HepG2 (cell line): ENCODE data around the gene ARHGEF39. TPM values are rescaled to one million over a fixed set of nuclear protein-coding genes. Genes with fewer than 3 reads are reported as not detected.

Source experiments
- microRNA-seq: library from miRNA; unstranded; fragments of <30 nt; microRNA quantifications from one replicate; pipeline ENCODE4, GENCODE V29; 2020
- polyA plus RNA-seq, 8 experiments: library from polyadenylated mRNA; depleted of rRNA in 3 of 8; stranded (reverse) in 7 of 8; unstranded in 1 of 8; fragments of >200 nt; fragmentation: Illumina TruSeq in 4 of 8; extraction: Trizol in 4 of 8; gene quantifications; 2 replicates each; pipeline versions ENCODE4 v1.2.1 to v1.2.3, GENCODE V29; 2011 to 2016; ENCODE audit warnings: low read depth in 4 of 8, missing spikeins in 1 of 8, mixed read lengths in 1 of 8; ENCODE audit not compliant: insufficient read depth in 1 of 8
- small RNA-seq, 3 experiments: library from RNA; depleted of rRNA; stranded (forward); fragments of <200 nt; gene quantifications; one replicate each; pipeline ENCODE3, GENCODE V24; 2012; ENCODE audit warnings: low read depth in 2 of 3, low replicate concordance in 1 of 3; ENCODE audit not compliant: insufficient read length in 3 of 3, insufficient read depth in 2 of 3
- total RNA-seq, 5 experiments: library from RNA; depleted of rRNA; stranded (reverse); fragments of >200 nt; fragmentation: Illumina TruSeq; extraction: Trizol; gene quantifications; 2 replicates each; pipeline ENCODE4 v1.2.3, GENCODE V29; 2016; ENCODE audit warnings: low read depth in 1 of 5

The ARHGEF39 gene
- total and polyA plus RNA-seq, 2 of the 13 experiments (the other 11 are each of a cell fraction or from before 2014, with no cell fraction given): 11.2 to 12.3 TPM

Small RNAs within 50 kb of the gene (microRNA-seq; reads per million reads assigned to microRNA genes)
- gene MIR6852: not detected

Small RNAs within 50 kb of the gene (small RNA-seq; reads per million reads assigned to genes)
- gene RMRP (0 reads per million in 3 experiments), gene RN7SL22P (0 reads per million in 3 experiments)

Other genes with a start within 250 kb of the ARHGEF39 start
- 2.3 and 3.3 TPM in 2 replicates for gene RUSC2, start 175.1 kb downstream of the ARHGEF39 start, total RNA-seq (2016; rRNA removed; fragmentation: Illumina TruSeq; extraction: Trizol)
- gene RUSC2, start 175.1 kb downstream of the ARHGEF39 start, polyA plus RNA-seq (2011; rRNA removed): 2.8 and 3.7 TPM in 2 replicates
- 3.1 and 7.3 TPM in 2 replicates for gene TESK1, start 59.9 kb downstream of the ARHGEF39 start, total RNA-seq (2016; rRNA removed; fragmentation: Illumina TruSeq; extraction: Trizol)
- gene TESK1, start 59.9 kb downstream of the ARHGEF39 start, polyA plus RNA-seq (2011; rRNA removed): 13.6 and 17.7 TPM in 2 replicates
- gene CD72, start 46.8 kb downstream of the ARHGEF39 start, total RNA-seq (2016; rRNA removed; fragmentation: Illumina TruSeq; extraction: Trizol): 0.18 TPM in 1 of 2 replicates, not detected in the other
- gene CD72, start 46.8 kb downstream of the ARHGEF39 start, polyA plus RNA-seq (2011; rRNA removed): 0.82 and 1.1 TPM in 2 replicates
- 0.09 and 0.24 TPM in 2 replicates for gene SIT1, start 14.3 kb downstream of the ARHGEF39 start, total RNA-seq (2016; rRNA removed; fragmentation: Illumina TruSeq; extraction: Trizol)
- gene SIT1, start 14.3 kb downstream of the ARHGEF39 start, polyA plus RNA-seq (2011; rRNA removed): 5.0 and 6.7 TPM in 2 replicates
- gene RMRP, start 7.2 kb downstream of the ARHGEF39 start, total RNA-seq (2016; rRNA removed; fragmentation: Illumina TruSeq; extraction: Trizol): 1,047 and 4,025 TPM in 2 replicates
- gene RMRP, start 7.2 kb downstream of the ARHGEF39 start, polyA plus RNA-seq (2011; rRNA removed): 36.7 and 51.4 TPM in 2 replicates
- 4.1 and 7.1 TPM in 2 replicates for gene CCDC107, start 6.9 kb downstream of the ARHGEF39 start, total RNA-seq (2016; rRNA removed; fragmentation: Illumina TruSeq; extraction: Trizol)
- gene CCDC107, start 6.9 kb downstream of the ARHGEF39 start, polyA plus RNA-seq (2011; rRNA removed): 15.2 and 17.4 TPM in 2 replicates
- 0.13 TPM in 1 of 2 replicates, not detected in the other for gene CA9, start 8.7 kb upstream of the ARHGEF39 start, total RNA-seq (2016; rRNA removed; fragmentation: Illumina TruSeq; extraction: Trizol)
- 118 and 152 TPM in 2 replicates for gene CA9, start 8.7 kb upstream of the ARHGEF39 start, polyA plus RNA-seq (2011; rRNA removed)
- 0.20 and 3.1 TPM in 2 replicates for gene TPM2, start 24.7 kb upstream of the ARHGEF39 start, total RNA-seq (2016; rRNA removed; fragmentation: Illumina TruSeq; extraction: Trizol)
- gene TPM2, start 24.7 kb upstream of the ARHGEF39 start, polyA plus RNA-seq (2011; rRNA removed): 10.7 and 11.4 TPM in 2 replicates
- gene TLN1, start 67.0 kb upstream of the ARHGEF39 start, total RNA-seq (2016; rRNA removed; fragmentation: Illumina TruSeq; extraction: Trizol): 51.8 and 53.7 TPM in 2 replicates
- gene TLN1, start 67.0 kb upstream of the ARHGEF39 start, polyA plus RNA-seq (2011; rRNA removed): 35.2 and 52.6 TPM in 2 replicates
- 32.2 and 34.2 TPM in 2 replicates for gene CREB3, start 67.5 kb upstream of the ARHGEF39 start, total RNA-seq (2016; rRNA removed; fragmentation: Illumina TruSeq; extraction: Trizol)
- gene CREB3, start 67.5 kb upstream of the ARHGEF39 start, polyA plus RNA-seq (2011; rRNA removed): 11.1 and 13.5 TPM in 2 replicates
- gene GBA2, start 84.0 kb upstream of the ARHGEF39 start, total RNA-seq (2016; rRNA removed; fragmentation: Illumina TruSeq; extraction: Trizol): 24.4 and 37.5 TPM in 2 replicates
- 86.1 and 96.9 TPM in 2 replicates for gene GBA2, start 84.0 kb upstream of the ARHGEF39 start, polyA plus RNA-seq (2011; rRNA removed)
- gene RGP1, start 84.1 kb upstream of the ARHGEF39 start, total RNA-seq (2016; rRNA removed; fragmentation: Illumina TruSeq; extraction: Trizol): 12.6 and 12.7 TPM in 2 replicates
- 18.7 and 21.0 TPM in 2 replicates for gene RGP1, start 84.1 kb upstream of the ARHGEF39 start, polyA plus RNA-seq (2011; rRNA removed)
- 0.24 and 0.49 TPM in 2 replicates for gene MSMP, start 89.1 kb upstream of the ARHGEF39 start, total RNA-seq (2016; rRNA removed; fragmentation: Illumina TruSeq; extraction: Trizol)
- 0.34 and 0.46 TPM in 2 replicates for gene MSMP, start 89.1 kb upstream of the ARHGEF39 start, polyA plus RNA-seq (2011; rRNA removed)
- 4.6 and 7.4 TPM in 2 replicates for gene NPR2, start 126.4 kb upstream of the ARHGEF39 start, total RNA-seq (2016; rRNA removed; fragmentation: Illumina TruSeq; extraction: Trizol)
- 9.3 and 9.4 TPM in 2 replicates for gene NPR2, start 126.4 kb upstream of the ARHGEF39 start, polyA plus RNA-seq (2011; rRNA removed)
- gene SPAG8, start 147.1 kb upstream of the ARHGEF39 start, total RNA-seq (2016; rRNA removed; fragmentation: Illumina TruSeq; extraction: Trizol): 0.27 TPM in 1 of 2 replicates, not detected in the other
- gene SPAG8, start 147.1 kb upstream of the ARHGEF39 start, polyA plus RNA-seq (2011; rRNA removed): 0.18 and 0.22 TPM in 2 replicates
- gene HINT2, start 149.8 kb upstream of the ARHGEF39 start, total RNA-seq (2016; rRNA removed; fragmentation: Illumina TruSeq; extraction: Trizol): 51.4 and 56.2 TPM in 2 replicates
- 37.9 and 41.5 TPM in 2 replicates for gene HINT2, start 149.8 kb upstream of the ARHGEF39 start, polyA plus RNA-seq (2011; rRNA removed)
- not detected in 2 replicates for gene FAM221B, start 163.5 kb upstream of the ARHGEF39 start, total RNA-seq (2016; rRNA removed; fragmentation: Illumina TruSeq; extraction: Trizol)
- not detected in 2 replicates for gene FAM221B, start 163.5 kb upstream of the ARHGEF39 start, polyA plus RNA-seq (2011; rRNA removed)
- gene TMEM8B, start 164.0 kb upstream of the ARHGEF39 start, total RNA-seq (2016; rRNA removed; fragmentation: Illumina TruSeq; extraction: Trizol): 1.5 and 2.1 TPM in 2 replicates
- 2.7 and 3.9 TPM in 2 replicates for gene TMEM8B, start 164.0 kb upstream of the ARHGEF39 start, polyA plus RNA-seq (2011; rRNA removed)
- not detected in 2 replicates for gene OR13J1, start 205.2 kb upstream of the ARHGEF39 start, total RNA-seq (2016; rRNA removed; fragmentation: Illumina TruSeq; extraction: Trizol)
- not detected in 2 replicates for gene OR13J1, start 205.2 kb upstream of the ARHGEF39 start, polyA plus RNA-seq (2011; rRNA removed)
- gene HRCT1, start 241.0 kb upstream of the ARHGEF39 start, total RNA-seq (2016; rRNA removed; fragmentation: Illumina TruSeq; extraction: Trizol): not detected in 2 replicates
- 0.13 and 0.44 TPM in 2 replicates for gene HRCT1, start 241.0 kb upstream of the ARHGEF39 start, polyA plus RNA-seq (2011; rRNA removed)
- gene SPAAR, start 244.3 kb upstream of the ARHGEF39 start, total RNA-seq (2016; rRNA removed; fragmentation: Illumina TruSeq; extraction: Trizol): 0.07 TPM in 1 of 2 replicates, not detected in the other
- not detected in 2 replicates for gene SPAAR, start 244.3 kb upstream of the ARHGEF39 start, polyA plus RNA-seq (2011; rRNA removed)